ENCODE results near the gene PLCG2. TPM values are rescaled to one million over a fixed set of nuclear protein-coding genes. Genes with fewer than 3 reads are reported as not detected.
A peak's percentile ranks its signal among the peaks of the same experiment; 100 is the strongest.

PLCG2 gene
- total RNA-seq (2021; fragmentation: NEBNext Ultra II Directional; extraction: Animal tissue kit (Norgen Biotek cat#: 25700)) (5.6 and 6.9 TPM in 2 replicates), polyA plus RNA-seq (2011; rRNA removed) (6.1 and 7.5 TPM in 2 replicates), polyA minus RNA-seq (2011; rRNA and poly(A)+ RNA removed) (19.9 and 20.7 TPM in 2 replicates)
- 8.9 TPM for polyA plus RNA-seq (2011; cell fraction: cytosol; rRNA removed)
- 20.7 TPM for polyA plus RNA-seq (2011; cell fraction: nucleus; rRNA removed)
- 4.6 to 7.2 TPM (median 5.9 TPM) in 4 replicates for polyA plus RNA-seq (2012, experiment 1 of 2)
- polyA plus RNA-seq (2012, experiment 2 of 2) = 0.89 TPM
- 2.1 TPM for polyA plus RNA-seq (2013, experiment 1 of 2)
- polyA plus RNA-seq (2013, experiment 2 of 2) = 1.8 TPM
- 9.5 TPM for polyA minus RNA-seq (2011; cell fraction: cytosol; rRNA and poly(A)+ RNA removed)
- 28.3 TPM for polyA minus RNA-seq (2011; cell fraction: nucleus; rRNA and poly(A)+ RNA removed)
- long read RNA-seq, experiment 1, partial matches to known transcripts = 1 of 1 reads
- long read RNA-seq, experiment 1, other reads (novel, unspliced or antisense) = 0 of 1 reads
- long read RNA-seq, experiment 2, partial matches to known transcripts = 1 of 1 reads
- long read RNA-seq, experiment 2, other reads (novel, unspliced or antisense) = 0 of 1 reads

DNA sequence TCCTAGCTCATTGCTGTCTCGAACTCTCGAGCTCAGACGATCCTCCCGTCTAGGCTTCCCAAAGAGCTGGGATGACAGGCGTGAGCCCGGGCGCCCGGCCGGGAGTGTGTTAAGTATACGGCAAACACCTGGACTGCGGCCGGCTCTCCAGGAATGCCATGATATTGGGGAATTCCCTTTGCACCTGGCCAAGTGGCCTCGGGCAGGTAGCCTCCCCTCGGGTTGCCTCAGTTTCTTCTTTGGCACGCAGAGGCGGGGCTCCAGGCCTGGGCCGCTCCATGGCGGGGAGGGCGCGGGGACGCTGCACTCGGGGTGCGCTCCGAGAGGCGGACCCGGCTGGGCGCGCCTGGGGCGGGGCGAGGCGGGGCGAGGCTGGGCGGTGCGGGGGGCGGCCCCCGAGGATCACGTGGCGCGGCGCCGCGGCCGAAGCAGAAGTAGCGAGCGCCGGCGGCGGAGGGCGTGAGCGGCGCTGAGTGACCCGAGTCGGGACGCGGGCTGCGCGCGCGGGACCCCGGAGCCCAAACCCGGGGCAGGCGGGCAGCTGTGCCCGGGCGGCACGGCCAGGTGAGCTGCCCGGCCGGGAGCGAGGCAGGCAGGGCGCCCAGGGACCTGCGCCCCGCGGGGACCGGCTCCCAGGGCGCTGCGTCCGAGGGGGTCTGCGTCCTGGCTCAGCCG, at the start of gene PLCG2:
TSS of gene PLCG2 (plus strand) at position 431 of the 675 bp plus-strand sequence. CDS start 6,699 bp downstream, outside the sequence.
- H3K56ac ChIP-seq (replicated peaks; ENCODE audit: insufficient read length, low read depth, low read length) = no peak within 1 kb of the TSS
- DNase-seq (ENCODE audit: low read depth in 1 of 2, low spot score in 2 of 2) (peak in 1 of 2 experiments; percentile 87), FAIRE-seq (no peak)
- peaks cover 7% of the 10 kb centered on the region for H3K23me2 ChIP-seq (ENCODE audit: low read depth, low read length)
- peak within 1 kb of the TSS; percentile 75; the same call in 1 of the 2 replicates for H2AFZ ChIP-seq (ENCODE audit: low read length)
- H4K5ac ChIP-seq (ENCODE audit: insufficient read length, low read depth, low read length) = no peak within 1 kb of the TSS
- no peak within 1 kb of the TSS for H3K14ac ChIP-seq (ENCODE audit: insufficient read length)
- H3K36me3 ChIP-seq (ENCODE audit: control insufficient read depth in 2 of 4, insufficient read depth in 4 of 4, low read length in 3 of 4) = no peaks in the 10 kb centered on the region
- H4K8ac ChIP-seq (ENCODE audit: extremely low read depth, insufficient read depth, low read length) = peak within 1 kb of the TSS; percentile 57
- peak within 1 kb of the TSS in 2 of 4 experiments; percentile 24 to 69; a peak in 2 of 7 replicates for H3K9ac ChIP-seq (replicated peaks in 1 of 4; ENCODE audit: extremely low read depth in 1 of 4, low read depth in 3 of 4, low read length in 3 of 4)
- H3K23ac ChIP-seq (ENCODE audit: insufficient read length) = no peak within 1 kb of the TSS
- H3K4me1 ChIP-seq (replicated peaks in 1 of 4; ENCODE audit: control insufficient read depth in 3 of 4, insufficient read depth in 4 of 4, low read length in 3 of 4) = peaks cover 0 to 6% (median under 1%) of the 10 kb centered on the region in 4 experiments; a peak in 4 of 7 replicates
- H3K79me2 ChIP-seq (ENCODE audit: control insufficient read depth in 1 of 2, insufficient read depth in 2 of 2, low read length in 2 of 2) = no peaks in the 10 kb centered on the region
- H2BK5ac ChIP-seq (ENCODE audit: low read depth, low read length) = no peak within 1 kb of the TSS
- ChIA-PET CTCF (ENCODE audit: partially characterized antibody) (interaction anchor here (1.0 to 3.3 kb wide), 6 partner anchors 8 to 109 kb away, joined by 4 to 17 read pairs (median 4); no protein-coding TSS in a partner anchor), POLR2A (ENCODE audit: partially characterized antibody) (interaction anchor here (1.0 kb wide), 1 partner anchor 464 kb away, joined by 3 read pairs; the partner anchor contains the start of gene GAN)
- H3K4me3 ChIP-seq (ENCODE audit: extremely low read depth in 1 of 4, insufficient read depth in 2 of 4, low read depth in 3 of 4, low read length in 4 of 4) = peak within 1 kb of the TSS; percentile 42 to 67 (median 56)
- peaks cover 3 to 7% of the 10 kb centered on the region in 2 experiments for H4K20me1 ChIP-seq (replicated peaks in 1 of 2; ENCODE audit: control insufficient read depth in 1 of 2, insufficient read depth in 2 of 2, low read length in 2 of 2)
- H2BK20ac ChIP-seq (ENCODE audit: low read length) = no peak within 1 kb of the TSS
- H4K91ac ChIP-seq (replicated peaks; ENCODE audit: insufficient read length, low read length) = no peak within 1 kb of the TSS
- WGBS, 2 experiments (ENCODE audit: extremely low coverage in 1 of 2, insufficient coverage in 1 of 2, insufficient read length in 1 of 2, insufficient replicate concordance in 2 of 2, low coverage in 1 of 2, low lambda C conversion rate in 2 of 2, missing lambda C conversion rate in 1 of 2) = 6% methylated on average over 15 of the region's 78 CpGs; no CpG with 5 or more reads in 1 of the 2 experiments
- H2BK12ac ChIP-seq (ENCODE audit: low read depth, low read length) = no peak within 1 kb of the TSS
- H3K27me3 ChIP-seq (replicated peaks in 1 of 4; ENCODE audit: control insufficient read depth in 3 of 4, extremely low read depth in 1 of 4, insufficient read depth in 3 of 4, low read length in 3 of 4) = peaks cover 10 to 31% (median 23%) of the 10 kb centered on the region in 4 experiments
- no peak within 1 kb of the TSS for H3K4ac ChIP-seq (replicated peaks; ENCODE audit: insufficient read length, low read depth, low read length)
- no peak within 1 kb of the TSS for H2BK120ac ChIP-seq (replicated peaks; ENCODE audit: low read depth, low read length)
- no peak within 1 kb of the TSS for H2AK5ac ChIP-seq (ENCODE audit: low read depth, low read length)
- no peak within 1 kb of the TSS; the same call in 1 of the 2 replicates for H3K18ac ChIP-seq (ENCODE audit: extremely low read depth, low read length)
- no peak within 1 kb of the TSS for H3K27ac ChIP-seq (ENCODE audit: low read depth, low read length)
- H3K4me2 ChIP-seq (ENCODE audit: insufficient read depth in 1 of 2, low read depth in 2 of 2, low read length in 2 of 2) = peak within 1 kb of the TSS; percentile 86 to 90
- H3K79me1 ChIP-seq (ENCODE audit: low read depth, low read length) = no peaks in the 10 kb centered on the region
- no peaks in the 10 kb centered on the region for H3K9me3 ChIP-seq (ENCODE audit: insufficient read depth in 2 of 2, low read depth in 1 of 2, low read length in 1 of 2)
- no peak within 1 kb of the TSS for H2BK15ac ChIP-seq (ENCODE audit: low read length)
- TF ChIP-seq NRF1 (IDR thresholded peaks at IDR 0.05; ENCODE audit: low read depth, low read length) (no peak), CTCF (IDR thresholded peaks at IDR 0.05; ENCODE audit: control extremely low read depth in 1 of 3, insufficient read depth in 1 of 3, low read depth in 1 of 3, low read length in 3 of 3) (no peak), GABPA (IDR thresholded peaks at IDR 0.05; ENCODE audit: borderline replicate concordance, insufficient read depth, low read length) (no peak), POU5F1 (IDR thresholded peaks at IDR 0.05; ENCODE audit: low read depth, low read length) (no peak), TCF12 (IDR thresholded peaks at IDR 0.05; ENCODE audit: low read depth, low read length) (peak; percentile 72; the same call in 1 of the 2 replicates), ATF3 (IDR thresholded peaks at IDR 0.05; ENCODE audit: insufficient read depth, low read depth, low read length) (no peak)
